HEK293 (cell line): ENCODE measurements around the gene SMIM41.

Experiments
- BCL11B ChIP-seq: fragments of 450-650 bp; formaldehyde crosslinking; IDR thresholded peaks from 2 replicates; pipeline ENCODE4 v1.5.1; 2016; ENCODE audit warnings: low read depth, missing biosample characterization, missing genetic modification characterization
- HOXD13 ChIP-seq: sonication (generic); formaldehyde crosslinking; IDR thresholded peaks from 2 replicates; pipeline ENCODE4 v1.8.0; 2022; ENCODE audit warnings: missing genetic modification reagents, borderline replicate concordance
- REPIN1 ChIP-seq: fragments of 450-650 bp; formaldehyde crosslinking; IDR thresholded peaks from 2 replicates; pipeline ENCODE4 v1.5.1; 2017; ENCODE audit warnings: missing biosample characterization, missing genetic modification characterization, low read depth
- SALL2 ChIP-seq: fragments of 450-650 bp; formaldehyde crosslinking; IDR thresholded peaks from 2 replicates; pipeline ENCODE4 v1.5.0; 2017; ENCODE audit warnings: missing biosample characterization, mild to moderate bottlenecking, missing genetic modification characterization, borderline replicate concordance
- YY1 ChIP-seq: fragments of 450-650 bp; formaldehyde crosslinking; IDR thresholded peaks from 2 replicates; pipeline ENCODE4 v1.5.1; 2018; ENCODE audit warnings: missing biosample characterization, missing genetic modification characterization
- ZBTB48 ChIP-seq: fragments of 450-650 bp; formaldehyde crosslinking; IDR thresholded peaks from 2 replicates; pipeline ENCODE4 v1.5.1; 2016; ENCODE audit warnings: missing biosample characterization, missing genetic modification characterization
- ZBTB7A ChIP-seq: fragments of 450-650 bp; formaldehyde crosslinking; IDR thresholded peaks from 2 replicates; pipeline ENCODE4 v1.5.1; 2016; ENCODE audit warnings: low read depth, missing biosample characterization, missing genetic modification characterization
- ZIC2 ChIP-seq: fragments of 450-650 bp; formaldehyde crosslinking; IDR thresholded peaks from 2 replicates; pipeline ENCODE4 v1.5.1; 2016; ENCODE audit warnings: missing biosample characterization, missing genetic modification characterization
- ZNF174 ChIP-seq: fragments of 450-650 bp; formaldehyde crosslinking; IDR thresholded peaks from 2 replicates; pipeline ENCODE4 v1.5.0; 2017; ENCODE audit warnings: missing biosample characterization, mild to moderate bottlenecking, missing genetic modification characterization
- ZNF24 ChIP-seq: fragments of 450-650 bp; formaldehyde crosslinking; IDR thresholded peaks from 2 replicates; pipeline ENCODE4 v1.5.1; 2016; ENCODE audit warnings: missing biosample characterization, missing genetic modification characterization
- ZNF311 ChIP-seq: fragments of 450-650 bp; formaldehyde crosslinking; IDR thresholded peaks from 2 replicates; pipeline ENCODE4 v1.5.1; 2017; ENCODE audit warnings: missing biosample characterization, missing genetic modification characterization, borderline replicate concordance
- ZNF510 ChIP-seq: fragments of 450-650 bp; formaldehyde crosslinking; IDR thresholded peaks from 2 replicates; pipeline ENCODE4 v1.5.1; 2018; ENCODE audit warnings: mild to moderate bottlenecking, missing genetic modification characterization, missing biosample characterization; ENCODE audit not compliant: insufficient replicate concordance
- ZNF548 ChIP-seq: fragments of 450-650 bp; formaldehyde crosslinking; IDR thresholded peaks from 2 replicates; pipeline ENCODE4 v1.5.1; 2016; ENCODE audit warnings: missing biosample characterization, missing genetic modification characterization
- ZNF555 ChIP-seq: fragments of 450-650 bp; formaldehyde crosslinking; conservative IDR thresholded peaks from 2 replicates; pipeline ENCODE4 v1.5.1; 2017; ENCODE audit warnings: missing biosample characterization, mild to moderate bottlenecking, missing genetic modification characterization, inconsistent platforms
- ZNF623 ChIP-seq: fragments of 450-650 bp; formaldehyde crosslinking; IDR thresholded peaks from 2 replicates; pipeline ENCODE4 v1.5.1; 2016; ENCODE audit warnings: missing biosample characterization, missing genetic modification characterization
- ZNF626 ChIP-seq: fragments of 450-650 bp; sonication (Bioruptor Pico); formaldehyde crosslinking; IDR thresholded peaks from 2 replicates; pipeline ENCODE4 v1.5.1; 2018; ENCODE audit warnings: missing biosample characterization, missing genetic modification characterization, inconsistent platforms
- ZNF658 ChIP-seq: fragments of 450-650 bp; formaldehyde crosslinking; IDR thresholded peaks from 2 replicates; pipeline ENCODE4; 2016; ENCODE audit warnings: missing biosample characterization, missing genetic modification characterization
- ZNF660 ChIP-seq: fragments of 450-650 bp; IDR thresholded peaks from 2 replicates; pipeline ENCODE4 v1.5.1; 2018; ENCODE audit warnings: missing biosample characterization, mild to moderate bottlenecking, missing genetic modification characterization
- ZNF677 ChIP-seq: fragments of 450-650 bp; IDR thresholded peaks from 2 replicates; pipeline ENCODE4 v1.5.0; 2018; ENCODE audit warnings: missing biosample characterization, mild to moderate bottlenecking, missing genetic modification characterization, moderate library complexity
- ZNF701 ChIP-seq: fragments of 450-650 bp; formaldehyde crosslinking; IDR thresholded peaks from 2 replicates; pipeline ENCODE4 v1.5.1; 2016; ENCODE audit warnings: missing biosample characterization, missing genetic modification characterization
- ZNF707 ChIP-seq: fragments of 450-650 bp; formaldehyde crosslinking; IDR thresholded peaks from 2 replicates; pipeline ENCODE4 v1.5.1; 2016; ENCODE audit warnings: missing biosample characterization, missing genetic modification characterization
- ZSCAN23 ChIP-seq: fragments of 450-650 bp; formaldehyde crosslinking; IDR thresholded peaks from 2 replicates; pipeline ENCODE4 v1.5.1; 2016; ENCODE audit warnings: missing biosample characterization, missing genetic modification characterization
- ZSCAN30 ChIP-seq: fragments of 450-650 bp; IDR thresholded peaks from 2 replicates; pipeline ENCODE4 v1.5.1; 2018; ENCODE audit warnings: missing biosample characterization, mild to moderate bottlenecking, missing genetic modification characterization, moderate library complexity
- TF ChIP-seq, protein P1 (sequence below): IDR thresholded peaks from 2 replicates; pipeline ENCODE4 v1.6.1; 2011; ENCODE audit warnings: mild to moderate bottlenecking, low read depth, low read length, borderline replicate concordance
- TF ChIP-seq, protein P2 (sequence below): fragments of 450-650 bp; formaldehyde crosslinking; IDR thresholded peaks from 2 replicates; pipeline ENCODE4 v1.5.1; 2016; ENCODE audit warnings: missing biosample characterization, missing genetic modification characterization
- TF ChIP-seq, protein P3 (sequence below): fragments of 450-650 bp; formaldehyde crosslinking; IDR thresholded peaks from 2 replicates; pipeline ENCODE4 v1.5.1; 2016; ENCODE audit warnings: missing biosample characterization, missing genetic modification characterization
- TF ChIP-seq, protein P4 (sequence below): fragments of 450-650 bp; formaldehyde crosslinking; IDR thresholded peaks from 2 replicates; pipeline ENCODE4 v1.5.1; 2017; ENCODE audit warnings: missing biosample characterization, missing genetic modification characterization
- TF ChIP-seq, protein P5 (sequence below): fragments of 450-650 bp; formaldehyde crosslinking; IDR thresholded peaks from 2 replicates; pipeline ENCODE4 v1.5.1; 2016; ENCODE audit warnings: missing biosample characterization, missing genetic modification characterization
- TF ChIP-seq, protein P6 (sequence below): fragments of 450-650 bp; formaldehyde crosslinking; IDR thresholded peaks from 2 replicates; pipeline ENCODE4 v1.5.1; 2016; ENCODE audit warnings: missing biosample characterization, missing genetic modification characterization

SMIM41 gene

DNA sequence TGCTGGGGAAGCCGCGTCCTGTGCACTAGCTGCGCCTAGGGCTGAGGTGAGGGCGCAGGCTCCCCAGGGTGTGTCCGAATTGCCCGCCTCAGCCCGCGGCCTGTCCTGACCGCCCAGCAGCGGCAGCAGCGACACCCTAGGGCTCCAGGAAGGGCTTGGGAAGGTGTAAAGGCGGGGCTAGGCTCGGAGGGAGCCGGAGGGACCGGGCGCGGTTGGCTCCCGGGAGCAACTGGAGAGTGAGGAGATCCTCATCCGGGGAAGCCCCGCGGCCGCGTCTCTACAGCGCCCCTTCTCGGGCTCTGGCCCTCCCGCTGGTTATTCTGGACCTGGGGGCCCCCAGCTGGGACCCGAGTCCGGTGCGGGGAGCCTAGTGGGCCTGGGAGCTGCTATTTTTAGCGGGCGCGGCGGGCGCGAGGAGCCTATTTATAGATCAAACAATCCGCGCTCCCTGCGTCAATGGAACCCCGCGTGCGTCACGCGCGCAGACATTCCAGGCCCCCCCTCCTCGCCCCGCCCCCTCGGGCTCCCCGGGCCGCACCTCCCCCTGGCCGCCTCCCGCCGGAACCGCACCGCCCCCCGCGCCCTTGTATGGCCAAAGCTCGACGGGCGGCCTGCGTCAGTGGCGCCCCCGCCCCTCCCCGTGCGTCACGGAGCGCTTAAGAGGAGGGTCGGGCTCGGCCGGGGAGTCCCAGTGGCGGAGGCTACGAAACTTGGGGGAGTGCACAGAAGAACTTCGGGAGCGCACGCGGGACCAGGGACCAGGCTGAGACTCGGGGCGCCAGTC, 28.6 kb upstream of the SMIM41 start, which contains the start of gene NR4A1 (continued):
- TF ChIP-seq ZNF311 (tag by site-specific recombination): no peak
- no peak for TF ChIP-seq ZNF623 (tag by site-specific recombination)
- TF ChIP-seq ZBTB48 (tag by site-specific recombination): peak; percentile 95
- TF ChIP-seq REPIN1 (tag by site-specific recombination): no peak
- no peak for TF ChIP-seq ZNF677
- no peak for TF ChIP-seq ZSCAN23
- no peak for TF ChIP-seq HOXD13 (CRISPR knock-in tag)
- TF ChIP-seq, protein P1, sequence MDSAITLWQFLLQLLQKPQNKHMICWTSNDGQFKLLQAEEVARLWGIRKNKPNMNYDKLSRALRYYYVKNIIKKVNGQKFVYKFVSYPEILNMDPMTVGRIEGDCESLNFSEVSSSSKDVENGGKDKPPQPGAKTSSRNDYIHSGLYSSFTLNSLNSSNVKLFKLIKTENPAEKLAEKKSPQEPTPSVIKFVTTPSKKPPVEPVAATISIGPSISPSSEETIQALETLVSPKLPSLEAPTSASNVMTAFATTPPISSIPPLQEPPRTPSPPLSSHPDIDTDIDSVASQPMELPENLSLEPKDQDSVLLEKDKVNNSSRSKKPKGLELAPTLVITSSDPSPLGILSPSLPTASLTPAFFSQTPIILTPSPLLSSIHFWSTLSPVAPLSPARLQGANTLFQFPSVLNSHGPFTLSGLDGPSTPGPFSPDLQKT: peak; percentile 94; the same call in 1 of the 2 replicates
- TF ChIP-seq ZNF701: no peak
- TF ChIP-seq SALL2: no peak
- TF ChIP-seq ZNF510 (tag by site-specific recombination): no peak
- TF ChIP-seq ZNF24 (tag by site-specific recombination): peak; percentile 15; the same call in 1 of the 2 replicates
- TF ChIP-seq, protein P2, sequence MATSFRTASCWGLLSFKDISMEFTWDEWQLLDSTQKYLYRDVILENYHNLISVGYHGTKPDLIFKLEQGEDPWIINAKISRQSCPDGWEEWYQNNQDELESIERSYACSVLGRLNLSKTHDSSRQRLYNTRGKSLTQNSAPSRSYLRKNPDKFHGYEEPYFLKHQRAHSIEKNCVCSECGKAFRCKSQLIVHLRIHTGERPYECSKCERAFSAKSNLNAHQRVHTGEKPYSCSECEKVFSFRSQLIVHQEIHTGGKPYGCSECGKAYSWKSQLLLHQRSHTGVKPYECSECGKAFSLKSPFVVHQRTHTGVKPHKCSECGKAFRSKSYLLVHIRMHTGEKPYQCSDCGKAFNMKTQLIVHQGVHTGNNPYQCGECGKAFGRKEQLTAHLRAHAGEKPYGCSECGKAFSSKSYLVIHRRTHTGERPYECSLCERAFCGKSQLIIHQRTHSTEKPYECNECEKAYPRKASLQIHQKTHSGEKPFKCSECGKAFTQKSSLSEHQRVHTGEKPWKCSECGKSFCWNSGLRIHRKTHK: no peak
- TF ChIP-seq, protein P3, sequence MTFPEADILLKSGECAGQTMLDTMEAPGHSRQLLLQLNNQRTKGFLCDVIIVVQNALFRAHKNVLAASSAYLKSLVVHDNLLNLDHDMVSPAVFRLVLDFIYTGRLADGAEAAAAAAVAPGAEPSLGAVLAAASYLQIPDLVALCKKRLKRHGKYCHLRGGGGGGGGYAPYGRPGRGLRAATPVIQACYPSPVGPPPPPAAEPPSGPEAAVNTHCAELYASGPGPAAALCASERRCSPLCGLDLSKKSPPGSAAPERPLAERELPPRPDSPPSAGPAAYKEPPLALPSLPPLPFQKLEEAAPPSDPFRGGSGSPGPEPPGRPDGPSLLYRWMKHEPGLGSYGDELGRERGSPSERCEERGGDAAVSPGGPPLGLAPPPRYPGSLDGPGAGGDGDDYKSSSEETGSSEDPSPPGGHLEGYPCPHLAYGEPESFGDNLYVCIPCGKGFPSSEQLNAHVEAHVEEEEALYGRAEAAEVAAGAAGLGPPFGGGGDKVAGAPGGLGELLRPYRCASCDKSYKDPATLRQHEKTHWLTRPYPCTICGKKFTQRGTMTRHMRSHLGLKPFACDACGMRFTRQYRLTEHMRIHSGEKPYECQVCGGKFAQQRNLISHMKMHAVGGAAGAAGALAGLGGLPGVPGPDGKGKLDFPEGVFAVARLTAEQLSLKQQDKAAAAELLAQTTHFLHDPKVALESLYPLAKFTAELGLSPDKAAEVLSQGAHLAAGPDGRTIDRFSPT (tag by site-specific recombination): peak; percentile 69
- TF ChIP-seq ZNF707: no peak
- TF ChIP-seq, protein P4, sequence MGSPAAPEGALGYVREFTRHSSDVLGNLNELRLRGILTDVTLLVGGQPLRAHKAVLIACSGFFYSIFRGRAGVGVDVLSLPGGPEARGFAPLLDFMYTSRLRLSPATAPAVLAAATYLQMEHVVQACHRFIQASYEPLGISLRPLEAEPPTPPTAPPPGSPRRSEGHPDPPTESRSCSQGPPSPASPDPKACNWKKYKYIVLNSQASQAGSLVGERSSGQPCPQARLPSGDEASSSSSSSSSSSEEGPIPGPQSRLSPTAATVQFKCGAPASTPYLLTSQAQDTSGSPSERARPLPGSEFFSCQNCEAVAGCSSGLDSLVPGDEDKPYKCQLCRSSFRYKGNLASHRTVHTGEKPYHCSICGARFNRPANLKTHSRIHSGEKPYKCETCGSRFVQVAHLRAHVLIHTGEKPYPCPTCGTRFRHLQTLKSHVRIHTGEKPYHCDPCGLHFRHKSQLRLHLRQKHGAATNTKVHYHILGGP (tag by site-specific recombination): no peak
- no peak for TF ChIP-seq ZNF626 (tag by site-specific recombination)
- TF ChIP-seq BCL11B (tag by site-specific recombination): no peak
- TF ChIP-seq, protein P5, sequence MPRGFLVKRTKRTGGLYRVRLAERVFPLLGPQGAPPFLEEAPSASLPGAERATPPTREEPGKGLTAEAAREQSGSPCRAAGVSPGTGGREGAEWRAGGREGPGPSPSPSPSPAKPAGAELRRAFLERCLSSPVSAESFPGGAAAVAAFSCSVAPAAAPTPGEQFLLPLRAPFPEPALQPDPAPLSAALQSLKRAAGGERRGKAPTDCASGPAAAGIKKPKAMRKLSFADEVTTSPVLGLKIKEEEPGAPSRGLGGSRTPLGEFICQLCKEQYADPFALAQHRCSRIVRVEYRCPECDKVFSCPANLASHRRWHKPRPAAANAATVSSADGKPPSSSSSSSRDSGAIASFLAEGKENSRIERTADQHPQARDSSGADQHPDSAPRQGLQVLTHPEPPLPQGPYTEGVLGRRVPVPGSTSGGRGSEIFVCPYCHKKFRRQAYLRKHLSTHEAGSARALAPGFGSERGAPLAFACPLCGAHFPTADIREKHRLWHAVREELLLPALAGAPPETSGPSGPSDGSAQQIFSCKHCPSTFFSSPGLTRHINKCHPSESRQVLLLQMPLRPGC (tag by site-specific recombination): 0 out of 2 replicates have a peak, but pooled peaks have one; percentile 48
- TF ChIP-seq ZNF174 (tag by site-specific recombination): no peak
- TF ChIP-seq ZNF555: no peak
- TF ChIP-seq, protein P6, sequence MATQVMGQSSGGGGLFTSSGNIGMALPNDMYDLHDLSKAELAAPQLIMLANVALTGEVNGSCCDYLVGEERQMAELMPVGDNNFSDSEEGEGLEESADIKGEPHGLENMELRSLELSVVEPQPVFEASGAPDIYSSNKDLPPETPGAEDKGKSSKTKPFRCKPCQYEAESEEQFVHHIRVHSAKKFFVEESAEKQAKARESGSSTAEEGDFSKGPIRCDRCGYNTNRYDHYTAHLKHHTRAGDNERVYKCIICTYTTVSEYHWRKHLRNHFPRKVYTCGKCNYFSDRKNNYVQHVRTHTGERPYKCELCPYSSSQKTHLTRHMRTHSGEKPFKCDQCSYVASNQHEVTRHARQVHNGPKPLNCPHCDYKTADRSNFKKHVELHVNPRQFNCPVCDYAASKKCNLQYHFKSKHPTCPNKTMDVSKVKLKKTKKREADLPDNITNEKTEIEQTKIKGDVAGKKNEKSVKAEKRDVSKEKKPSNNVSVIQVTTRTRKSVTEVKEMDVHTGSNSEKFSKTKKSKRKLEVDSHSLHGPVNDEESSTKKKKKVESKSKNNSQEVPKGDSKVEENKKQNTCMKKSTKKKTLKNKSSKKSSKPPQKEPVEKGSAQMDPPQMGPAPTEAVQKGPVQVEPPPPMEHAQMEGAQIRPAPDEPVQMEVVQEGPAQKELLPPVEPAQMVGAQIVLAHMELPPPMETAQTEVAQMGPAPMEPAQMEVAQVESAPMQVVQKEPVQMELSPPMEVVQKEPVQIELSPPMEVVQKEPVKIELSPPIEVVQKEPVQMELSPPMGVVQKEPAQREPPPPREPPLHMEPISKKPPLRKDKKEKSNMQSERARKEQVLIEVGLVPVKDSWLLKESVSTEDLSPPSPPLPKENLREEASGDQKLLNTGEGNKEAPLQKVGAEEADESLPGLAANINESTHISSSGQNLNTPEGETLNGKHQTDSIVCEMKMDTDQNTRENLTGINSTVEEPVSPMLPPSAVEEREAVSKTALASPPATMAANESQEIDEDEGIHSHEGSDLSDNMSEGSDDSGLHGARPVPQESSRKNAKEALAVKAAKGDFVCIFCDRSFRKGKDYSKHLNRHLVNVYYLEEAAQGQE (tag by site-specific recombination): no peak
- TF ChIP-seq ZBTB7A: peak; percentile 23; the same call in 1 of the 2 replicates
- TF ChIP-seq ZNF658: no peak
- TF ChIP-seq ZNF660: peak; percentile 72
- TF ChIP-seq YY1: 0 out of 2 replicates have a peak, but pooled peaks have one; percentile 19
- no peak for TF ChIP-seq ZSCAN30
- peak; percentile 92 for TF ChIP-seq ZIC2 (tag by site-specific recombination)
- TF ChIP-seq ZNF548 (tag by site-specific recombination): no peak
